Epithelial cell of proximal tubule (primary cell): Measurements from ENCODE around the gene RHBDL3. TPM values are rescaled to one million over a fixed set of nuclear protein-coding genes. Genes with fewer than 3 reads are reported as not detected.
A peak's percentile ranks its signal among the peaks of the same experiment; 100 is the strongest.

ENCODE experiments used
- DNase-seq: peaks from one replicate; pipeline ENCODE4 v3.0.0-alpha.2; 2011; ENCODE audit warnings: low read depth
- H3K4me3 ChIP-seq: 2 replicates; pipeline ENCODE4 v1.5.1; 2011; ENCODE audit warnings: low read depth, mild to moderate bottlenecking, low read length
- total RNA-seq: library from RNA; depleted of rRNA; stranded (reverse); fragments of >200 nt; gene quantifications from 2 replicates; pipeline ENCODE4 v1.2.3, GENCODE V29; 2015
- TF ChIP-seq, protein P1 (sequence below): conservative IDR thresholded peaks from 2 replicates; pipeline ENCODE4 v1.5.1; 2012; ENCODE audit warnings: low read depth, mild to moderate bottlenecking, low read length

The RHBDL3 gene
- total RNA-seq, 1 donor from 2014 or later, result not detected

GRCh38 chr17:32331243-32332040 is 65.8 kb downstream of the RHBDL3 start:
- TF ChIP-seq, protein P1, sequence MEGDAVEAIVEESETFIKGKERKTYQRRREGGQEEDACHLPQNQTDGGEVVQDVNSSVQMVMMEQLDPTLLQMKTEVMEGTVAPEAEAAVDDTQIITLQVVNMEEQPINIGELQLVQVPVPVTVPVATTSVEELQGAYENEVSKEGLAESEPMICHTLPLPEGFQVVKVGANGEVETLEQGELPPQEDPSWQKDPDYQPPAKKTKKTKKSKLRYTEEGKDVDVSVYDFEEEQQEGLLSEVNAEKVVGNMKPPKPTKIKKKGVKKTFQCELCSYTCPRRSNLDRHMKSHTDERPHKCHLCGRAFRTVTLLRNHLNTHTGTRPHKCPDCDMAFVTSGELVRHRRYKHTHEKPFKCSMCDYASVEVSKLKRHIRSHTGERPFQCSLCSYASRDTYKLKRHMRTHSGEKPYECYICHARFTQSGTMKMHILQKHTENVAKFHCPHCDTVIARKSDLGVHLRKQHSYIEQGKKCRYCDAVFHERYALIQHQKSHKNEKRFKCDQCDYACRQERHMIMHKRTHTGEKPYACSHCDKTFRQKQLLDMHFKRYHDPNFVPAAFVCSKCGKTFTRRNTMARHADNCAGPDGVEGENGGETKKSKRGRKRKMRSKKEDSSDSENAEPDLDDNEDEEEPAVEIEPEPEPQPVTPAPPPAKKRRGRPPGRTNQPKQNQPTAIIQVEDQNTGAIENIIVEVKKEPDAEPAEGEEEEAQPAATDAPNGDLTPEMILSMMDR, result no peak
- no peak overlapping the region for H3K4me3 ChIP-seq
- no peak for DNase-seq

GRCh38 chr17:32333187-32333586 is 67.6 kb downstream of the RHBDL3 start:
- H3K4me3 ChIP-seq, result no peak overlapping the region
- TF ChIP-seq, protein P1, result no peak
- no peak for DNase-seq

GRCh38 chr17:32335046-32335445 is 69.4 kb downstream of the RHBDL3 start:
- TF ChIP-seq, protein P1, result no peak
- no peak overlapping the region for H3K4me3 ChIP-seq
- DNase-seq, result no peak

- no peak for DNase-seq
- H3K4me3 ChIP-seq, result no peak overlapping the region
- TF ChIP-seq, protein P1, result no peak
Observed at GRCh38 chr17:32335687-32336086, 70.1 kb downstream of the RHBDL3 start.

DNA sequence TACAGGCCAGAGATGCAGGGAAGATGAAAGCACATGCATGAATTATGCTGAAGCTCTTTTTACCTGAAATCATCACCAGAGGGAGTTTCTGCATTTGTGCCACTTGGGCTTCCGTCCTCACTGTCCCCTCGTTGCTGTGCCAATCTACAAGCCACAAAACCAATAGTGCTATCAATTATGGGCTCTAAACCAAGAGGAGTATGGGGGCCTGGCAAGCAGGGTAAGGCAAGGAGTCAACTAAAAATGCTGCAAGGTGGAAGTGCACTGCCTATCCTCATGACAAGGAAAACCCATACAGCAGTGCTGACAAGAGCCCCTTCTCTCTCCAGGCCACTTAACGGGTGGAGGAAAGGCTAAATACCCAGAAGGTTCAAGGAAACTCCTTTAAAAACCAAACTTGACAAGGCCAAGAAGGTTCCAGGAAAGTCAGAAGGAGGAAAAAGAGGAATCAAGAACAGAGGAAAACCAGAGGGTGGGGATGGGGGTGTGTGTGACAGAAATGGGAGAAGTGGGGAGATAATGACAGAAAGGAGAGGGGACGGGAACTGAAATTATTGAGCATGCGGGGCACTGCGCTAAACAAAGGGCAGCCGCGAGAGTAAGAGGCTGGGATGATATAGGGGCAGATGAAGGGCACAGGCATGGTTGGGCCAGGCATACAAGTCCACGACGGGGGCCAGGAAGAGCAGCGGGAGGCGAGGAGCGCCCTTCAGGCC is 75.7 kb downstream of the RHBDL3 start:
- no peak for DNase-seq
- H3K4me3 ChIP-seq, result peak overlapping the region; percentile 73
- TF ChIP-seq, protein P1, result peak; percentile 33

DNA sequence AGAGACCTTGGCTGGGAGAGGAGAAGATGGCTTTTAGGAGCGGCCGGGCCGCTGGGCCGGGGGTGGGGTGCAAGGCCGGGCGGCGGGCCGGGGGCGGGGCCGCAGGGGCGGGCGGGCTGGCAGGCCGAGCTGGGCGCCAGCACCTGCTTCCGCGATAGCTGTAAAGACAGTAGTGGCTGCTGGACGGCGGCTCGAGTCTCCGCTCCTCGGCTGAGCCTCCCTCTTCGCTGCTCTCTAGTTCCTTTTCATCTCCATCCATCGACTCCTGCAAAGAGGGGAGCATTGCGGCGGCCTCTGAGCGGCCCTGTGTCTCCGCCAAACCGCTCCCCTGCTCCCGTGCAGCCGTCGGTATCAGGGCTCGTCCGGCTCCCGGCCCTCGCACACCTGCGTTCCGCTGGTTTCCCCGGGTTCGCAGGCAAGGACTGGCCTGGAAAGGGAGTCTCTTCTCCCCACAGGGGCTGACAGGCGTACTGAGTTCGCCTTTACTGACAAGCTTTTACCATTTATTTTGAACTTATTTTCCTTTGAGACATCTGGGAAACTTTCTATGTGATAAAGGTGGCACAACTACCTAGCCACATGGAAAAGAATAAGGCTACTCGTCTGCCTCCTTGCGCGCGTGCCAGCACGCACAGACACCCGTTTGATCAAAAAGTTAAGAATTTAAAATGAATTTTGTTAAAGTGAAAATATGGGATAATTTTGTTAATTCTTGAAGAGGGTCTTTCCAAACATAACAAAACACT is 76.4 kb downstream of the RHBDL3 start, which contains the start of gene C17orf75:
Gene C17orf75, minus strand, starts transcription at position 317 of the 746 bp plus-strand sequence. Its CDS starts 34 bp downstream, at position 283.
- no peak for DNase-seq
- TF ChIP-seq, protein P1, result no peak
- H3K4me3 ChIP-seq, result peak within 1 kb of the TSS; percentile 73
